ENCODE data around the gene REC114.
"Not testable (repeated sequence)": the region's sequence is repeated elsewhere in the genome, so short reads cannot be mapped to it uniquely, and the experiment has no call there.

REC114 gene

GRCh38 chr15:73431329-73431728, 11.6 kb upstream of the REC114 start:
- not testable (repeated sequence) for H3K79me2 ChIP-seq (ENCODE audit: control insufficient read depth, insufficient read depth, low read length); H4K5ac ChIP-seq (ENCODE audit: low read length); H2AK5ac ChIP-seq (ENCODE audit: low read length); DNase-seq; H3K4me1 ChIP-seq (ENCODE audit: control insufficient read depth, low read depth, low read length); H3K23ac ChIP-seq (ENCODE audit: low read length); H3K4me3 ChIP-seq (ENCODE audit: low read length); H3K56ac ChIP-seq (ENCODE audit: low read length); H3K27ac ChIP-seq (ENCODE audit: low read depth, low read length); H3K36me3 ChIP-seq (ENCODE audit: control insufficient read depth, insufficient read depth, low read length); H3K4ac ChIP-seq (ENCODE audit: low read depth, low read length); H3K18ac ChIP-seq (ENCODE audit: low read length); H3K79me1 ChIP-seq (ENCODE audit: low read length); H2BK15ac ChIP-seq (replicated peaks; ENCODE audit: low read depth); H2BK5ac ChIP-seq (ENCODE audit: low read length); H3K9ac ChIP-seq (ENCODE audit: low read length); H4K8ac ChIP-seq (ENCODE audit: low read depth, low read length); H3K4me2 ChIP-seq (ENCODE audit: low read length); H2BK120ac ChIP-seq (ENCODE audit: low read depth, low read length); H3K27me3 ChIP-seq (ENCODE audit: insufficient read depth, low read length, poor library complexity)
- WGBS (ENCODE audit: extremely low coverage, insufficient coverage, low lambda C conversion rate), result no CpG with 5 or more reads among the region's 7 CpGs

DNA sequence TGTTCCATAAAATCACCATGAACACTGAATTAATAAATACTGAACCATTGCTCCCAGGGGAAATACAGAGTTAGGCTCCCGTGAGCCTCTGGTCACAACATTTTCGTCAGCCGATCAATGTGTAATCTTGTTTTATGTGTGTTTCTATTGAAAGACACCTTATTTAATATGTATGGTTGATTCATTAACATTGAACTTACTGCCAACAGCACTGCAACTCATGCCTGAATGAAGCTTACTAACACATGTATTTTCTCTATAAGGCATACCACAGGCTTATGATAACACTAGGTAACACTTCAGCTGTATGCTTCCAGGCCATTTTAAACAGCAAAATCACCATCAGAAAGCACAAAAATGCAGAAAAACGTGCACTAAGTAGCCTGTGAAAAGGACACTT, 9.1 kb upstream of the REC114 start:
- no peak overlapping the region for H4K8ac ChIP-seq (ENCODE audit: low read depth, low read length)
- no peak overlapping the region for H3K4me2 ChIP-seq (ENCODE audit: low read length)
- H2BK5ac ChIP-seq (ENCODE audit: low read length), result no peak overlapping the region
- H2BK15ac ChIP-seq (replicated peaks; ENCODE audit: low read depth), result no peak overlapping the region
- H3K4ac ChIP-seq (ENCODE audit: low read depth, low read length), result no peak overlapping the region
- H3K79me2 ChIP-seq (ENCODE audit: control insufficient read depth, insufficient read depth, low read length), result no peaks in the 10 kb centered on the region
- no peak overlapping the region for H2AK5ac ChIP-seq (ENCODE audit: low read length)
- H3K18ac ChIP-seq (ENCODE audit: low read length), result no peak overlapping the region
- no CpG with 5 or more reads among the region's 4 CpGs for WGBS (ENCODE audit: extremely low coverage, insufficient coverage, low lambda C conversion rate)
- H3K4me3 ChIP-seq (ENCODE audit: low read length), result no peak overlapping the region
- no peaks in the 10 kb centered on the region for H3K4me1 ChIP-seq (ENCODE audit: control insufficient read depth, low read depth, low read length)
- H2BK120ac ChIP-seq (ENCODE audit: low read depth, low read length), result no peak overlapping the region
- H4K5ac ChIP-seq (ENCODE audit: low read length), result no peak overlapping the region
- H3K23ac ChIP-seq (ENCODE audit: low read length), result no peak overlapping the region
- no peaks in the 10 kb centered on the region for H3K36me3 ChIP-seq (ENCODE audit: control insufficient read depth, insufficient read depth, low read length)
- no peak overlapping the region for H3K56ac ChIP-seq (ENCODE audit: low read length)
- no peaks in the 10 kb centered on the region for H3K27me3 ChIP-seq (ENCODE audit: insufficient read depth, low read length, poor library complexity)
- H3K27ac ChIP-seq (ENCODE audit: low read depth, low read length), result no peak overlapping the region
- no peaks in the 10 kb centered on the region for H3K79me1 ChIP-seq (ENCODE audit: low read length)
- DNase-seq, result no peak
- no peak overlapping the region for H3K9ac ChIP-seq (ENCODE audit: low read length)

DNA sequence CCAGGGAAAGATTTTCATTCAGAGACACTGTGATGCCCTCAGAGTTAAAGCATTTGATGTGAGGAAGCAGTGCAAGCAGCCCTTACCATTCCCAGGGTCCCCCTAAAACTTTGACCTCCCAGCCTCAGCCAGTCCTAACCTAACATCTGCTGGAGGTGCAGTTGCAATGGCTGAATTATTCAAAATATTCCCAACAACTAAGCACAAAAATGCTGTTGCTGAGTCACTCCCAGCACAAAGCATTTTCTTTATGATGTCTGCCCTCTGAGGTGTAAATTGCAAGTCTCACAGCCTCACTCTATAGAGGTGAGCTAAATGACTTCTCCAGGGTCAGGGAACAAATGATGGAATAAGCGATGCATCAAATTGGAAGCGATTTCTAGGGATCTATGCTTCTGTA, 6.4 kb upstream of the REC114 start:
- no peak overlapping the region for H2AK5ac ChIP-seq (ENCODE audit: low read length)
- H3K4ac ChIP-seq (ENCODE audit: low read depth, low read length), result no peak overlapping the region
- no peak overlapping the region for H3K23ac ChIP-seq (ENCODE audit: low read length)
- no peaks in the 10 kb centered on the region for H3K79me1 ChIP-seq (ENCODE audit: low read length)
- H3K4me2 ChIP-seq (ENCODE audit: low read length), result no peak overlapping the region
- no peak overlapping the region for H3K4me3 ChIP-seq (ENCODE audit: low read length)
- H3K27me3 ChIP-seq (ENCODE audit: insufficient read depth, low read length, poor library complexity), result no peaks in the 10 kb centered on the region
- no peak overlapping the region for H4K8ac ChIP-seq (ENCODE audit: low read depth, low read length)
- no peak overlapping the region for H4K5ac ChIP-seq (ENCODE audit: low read length)
- H3K4me1 ChIP-seq (ENCODE audit: control insufficient read depth, low read depth, low read length), result no peaks in the 10 kb centered on the region
- H3K79me2 ChIP-seq (ENCODE audit: control insufficient read depth, insufficient read depth, low read length), result no peaks in the 10 kb centered on the region
- no peak overlapping the region for H3K18ac ChIP-seq (ENCODE audit: low read length)
- no peak overlapping the region for H3K56ac ChIP-seq (ENCODE audit: low read length)
- no peaks in the 10 kb centered on the region for H3K36me3 ChIP-seq (ENCODE audit: control insufficient read depth, insufficient read depth, low read length)
- no CpG with 5 or more reads among the region's 2 CpGs for WGBS (ENCODE audit: extremely low coverage, insufficient coverage, low lambda C conversion rate)
- no peak overlapping the region for H2BK15ac ChIP-seq (replicated peaks; ENCODE audit: low read depth)
- no peak overlapping the region for H2BK5ac ChIP-seq (ENCODE audit: low read length)
- H2BK120ac ChIP-seq (ENCODE audit: low read depth, low read length), result no peak overlapping the region
- no peak overlapping the region for H3K27ac ChIP-seq (ENCODE audit: low read depth, low read length)
- H3K9ac ChIP-seq (ENCODE audit: low read length), result no peak overlapping the region
- peak; percentile 37 for DNase-seq

DNA sequence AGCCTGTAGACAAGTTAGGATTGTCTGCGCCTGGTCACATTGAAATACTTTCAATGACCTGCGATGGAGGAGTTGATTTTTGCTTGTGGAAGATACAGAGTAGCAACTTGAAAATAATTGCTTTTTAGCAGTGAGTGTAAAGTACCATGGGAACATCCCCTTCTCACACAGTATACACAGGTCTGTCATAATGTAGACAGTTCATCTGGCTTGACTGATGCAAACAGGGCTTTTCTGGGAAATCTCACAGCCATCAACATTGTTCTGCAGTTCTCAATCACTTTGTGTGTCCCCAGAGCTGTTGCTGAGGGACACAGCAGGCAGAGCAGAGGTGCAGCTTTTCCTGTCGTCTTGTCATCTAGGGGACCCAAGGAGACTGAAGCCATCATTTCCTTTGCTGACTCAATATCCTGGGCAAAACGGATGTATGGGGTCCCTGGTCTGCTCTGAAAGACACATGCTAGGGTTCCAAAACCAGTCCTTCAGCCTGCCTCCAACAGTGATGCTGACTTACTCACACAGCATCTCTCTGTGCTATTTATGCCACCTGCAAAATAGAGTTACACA, 5.3 kb upstream of the REC114 start:
- H3K4me3 ChIP-seq (ENCODE audit: low read length), result no peak overlapping the region
- no peaks in the 10 kb centered on the region for H3K79me2 ChIP-seq (ENCODE audit: control insufficient read depth, insufficient read depth, low read length)

DNA sequence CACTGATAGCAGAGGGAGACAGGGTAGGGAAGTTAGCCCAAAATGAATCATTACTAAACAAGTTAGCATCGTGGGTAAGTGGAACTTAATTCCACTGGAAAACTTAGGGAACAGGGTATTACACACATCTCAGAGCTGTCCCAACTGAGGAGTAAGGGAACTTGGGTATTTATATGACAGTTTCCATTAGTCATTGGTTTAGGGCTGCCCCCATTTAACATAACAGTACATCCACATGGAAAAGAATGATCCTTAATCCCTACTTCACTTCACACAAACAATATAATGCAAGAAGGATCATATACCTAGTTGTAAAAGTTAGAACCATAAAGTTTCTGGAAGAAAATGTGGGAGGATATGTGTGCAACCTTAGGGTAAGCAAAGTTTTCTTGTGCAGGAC, 4.3 kb upstream of the REC114 start:
- no peak overlapping the region for H3K18ac ChIP-seq (ENCODE audit: low read length)
- no peak overlapping the region for H3K4me2 ChIP-seq (ENCODE audit: low read length)
- H2AK5ac ChIP-seq (ENCODE audit: low read length), result no peak overlapping the region
- H3K27me3 ChIP-seq (ENCODE audit: insufficient read depth, low read length, poor library complexity), result no peaks in the 10 kb centered on the region
- no peak overlapping the region for H3K27ac ChIP-seq (ENCODE audit: low read depth, low read length)
- no peaks in the 10 kb centered on the region for H3K79me1 ChIP-seq (ENCODE audit: low read length)
- no peak overlapping the region for H3K9ac ChIP-seq (ENCODE audit: low read length)
- H3K36me3 ChIP-seq (ENCODE audit: control insufficient read depth, insufficient read depth, low read length), result no peaks in the 10 kb centered on the region
- DNase-seq, result no peak
- H3K4ac ChIP-seq (ENCODE audit: low read depth, low read length), result no peak overlapping the region
- no peak overlapping the region for H2BK5ac ChIP-seq (ENCODE audit: low read length)
- H3K4me1 ChIP-seq (ENCODE audit: control insufficient read depth, low read depth, low read length), result no peaks in the 10 kb centered on the region
- no peaks in the 10 kb centered on the region for H3K79me2 ChIP-seq (ENCODE audit: control insufficient read depth, insufficient read depth, low read length)
- no peak overlapping the region for H4K8ac ChIP-seq (ENCODE audit: low read depth, low read length)
- no peak overlapping the region for H2BK15ac ChIP-seq (replicated peaks; ENCODE audit: low read depth)
- H2BK120ac ChIP-seq (ENCODE audit: low read depth, low read length), result no peak overlapping the region
- H4K5ac ChIP-seq (ENCODE audit: low read length), result no peak overlapping the region
- no peak overlapping the region for H3K23ac ChIP-seq (ENCODE audit: low read length)
- H3K56ac ChIP-seq (ENCODE audit: low read length), result no peak overlapping the region
- H3K4me3 ChIP-seq (ENCODE audit: low read length), result no peak overlapping the region
- no CpG with 5 or more reads among the region's 1 CpG for WGBS (ENCODE audit: extremely low coverage, insufficient coverage, low lambda C conversion rate)

More for the DNA sequence above, 5.3 kb upstream of the REC114 start:
- H3K56ac ChIP-seq (ENCODE audit: low read length), result no peak overlapping the region
- WGBS (ENCODE audit: extremely low coverage, insufficient coverage, low lambda C conversion rate), result no CpG with 5 or more reads among the region's 4 CpGs
- no peak overlapping the region for H3K4ac ChIP-seq (ENCODE audit: low read depth, low read length)
- H2BK5ac ChIP-seq (ENCODE audit: low read length), result no peak overlapping the region
- no peak overlapping the region for H3K9ac ChIP-seq (ENCODE audit: low read length)
- no peak overlapping the region for H3K23ac ChIP-seq (ENCODE audit: low read length)
- H3K4me1 ChIP-seq (ENCODE audit: control insufficient read depth, low read depth, low read length), result no peaks in the 10 kb centered on the region
- no peak overlapping the region for H2AK5ac ChIP-seq (ENCODE audit: low read length)
- no peak overlapping the region for H4K5ac ChIP-seq (ENCODE audit: low read length)
- no peak overlapping the region for H3K27ac ChIP-seq (ENCODE audit: low read depth, low read length)
- H3K79me1 ChIP-seq (ENCODE audit: low read length), result no peaks in the 10 kb centered on the region
- no peaks in the 10 kb centered on the region for H3K36me3 ChIP-seq (ENCODE audit: control insufficient read depth, insufficient read depth, low read length)
- no peak overlapping the region for H3K18ac ChIP-seq (ENCODE audit: low read length)
- H4K8ac ChIP-seq (ENCODE audit: low read depth, low read length), result no peak overlapping the region
- H3K27me3 ChIP-seq (ENCODE audit: insufficient read depth, low read length, poor library complexity), result no peaks in the 10 kb centered on the region
- H2BK15ac ChIP-seq (replicated peaks; ENCODE audit: low read depth), result no peak overlapping the region
- no peak overlapping the region for H3K4me2 ChIP-seq (ENCODE audit: low read length)
- no peak for DNase-seq
- no peak overlapping the region for H2BK120ac ChIP-seq (ENCODE audit: low read depth, low read length)

DNA sequence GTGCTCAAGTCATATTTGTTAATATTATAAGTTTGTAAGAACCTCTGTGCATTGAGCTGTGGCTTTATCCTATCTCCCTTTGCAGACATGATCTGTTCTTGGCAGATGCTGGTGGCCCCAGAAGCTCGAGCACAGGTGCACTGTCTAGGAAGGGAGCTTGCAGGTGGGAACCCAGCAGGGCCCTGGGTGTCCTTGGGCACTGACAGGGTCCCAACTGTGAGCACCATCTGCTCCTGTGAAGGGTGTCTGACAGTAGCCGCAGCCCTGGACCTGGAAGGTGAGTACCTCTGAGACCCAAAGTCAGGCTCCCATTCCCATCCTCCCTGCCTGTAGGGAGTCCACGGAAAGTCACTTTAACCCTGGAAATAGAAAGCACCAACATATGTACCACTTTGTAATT, 2.4 kb upstream of the REC114 start:
- no CpG with 5 or more reads among the region's 3 CpGs for WGBS (ENCODE audit: extremely low coverage, insufficient coverage, low lambda C conversion rate)
- H3K79me2 ChIP-seq (ENCODE audit: control insufficient read depth, insufficient read depth, low read length), result no peaks in the 10 kb centered on the region
- H3K9ac ChIP-seq (ENCODE audit: low read length), result no peak overlapping the region
- H2AK5ac ChIP-seq (ENCODE audit: low read length), result no peak overlapping the region
- H3K56ac ChIP-seq (ENCODE audit: low read length), result no peak overlapping the region
- H3K18ac ChIP-seq (ENCODE audit: low read length), result no peak overlapping the region
- H4K8ac ChIP-seq (ENCODE audit: low read depth, low read length), result no peak overlapping the region
- no peak overlapping the region for H4K5ac ChIP-seq (ENCODE audit: low read length)
- no peak overlapping the region for H3K4ac ChIP-seq (ENCODE audit: low read depth, low read length)
- H3K79me1 ChIP-seq (ENCODE audit: low read length), result no peaks in the 10 kb centered on the region
- H2BK5ac ChIP-seq (ENCODE audit: low read length), result no peak overlapping the region
- no peaks in the 10 kb centered on the region for H3K36me3 ChIP-seq (ENCODE audit: control insufficient read depth, insufficient read depth, low read length)
- no peak overlapping the region for H3K4me3 ChIP-seq (ENCODE audit: low read length)
- no peak overlapping the region for H3K4me2 ChIP-seq (ENCODE audit: low read length)
- H3K27ac ChIP-seq (ENCODE audit: low read depth, low read length), result no peak overlapping the region
- H3K4me1 ChIP-seq (ENCODE audit: control insufficient read depth, low read depth, low read length), result no peaks in the 10 kb centered on the region
- H3K23ac ChIP-seq (ENCODE audit: low read length), result no peak overlapping the region
- H2BK120ac ChIP-seq (ENCODE audit: low read depth, low read length), result no peak overlapping the region
- DNase-seq, result no peak
- no peak overlapping the region for H2BK15ac ChIP-seq (replicated peaks; ENCODE audit: low read depth)
- H3K27me3 ChIP-seq (ENCODE audit: insufficient read depth, low read length, poor library complexity), result no peaks in the 10 kb centered on the region

Data from mesendoderm (in vitro differentiated cells).